ENCODE results near the gene VPS25. TPM values are rescaled to one million over a fixed set of nuclear protein-coding genes. Genes with fewer than 3 reads are reported as not detected.

Gene VPS25
- total RNA-seq, 1 experiment from 2014 or later = 48.4 TPM

DNA sequence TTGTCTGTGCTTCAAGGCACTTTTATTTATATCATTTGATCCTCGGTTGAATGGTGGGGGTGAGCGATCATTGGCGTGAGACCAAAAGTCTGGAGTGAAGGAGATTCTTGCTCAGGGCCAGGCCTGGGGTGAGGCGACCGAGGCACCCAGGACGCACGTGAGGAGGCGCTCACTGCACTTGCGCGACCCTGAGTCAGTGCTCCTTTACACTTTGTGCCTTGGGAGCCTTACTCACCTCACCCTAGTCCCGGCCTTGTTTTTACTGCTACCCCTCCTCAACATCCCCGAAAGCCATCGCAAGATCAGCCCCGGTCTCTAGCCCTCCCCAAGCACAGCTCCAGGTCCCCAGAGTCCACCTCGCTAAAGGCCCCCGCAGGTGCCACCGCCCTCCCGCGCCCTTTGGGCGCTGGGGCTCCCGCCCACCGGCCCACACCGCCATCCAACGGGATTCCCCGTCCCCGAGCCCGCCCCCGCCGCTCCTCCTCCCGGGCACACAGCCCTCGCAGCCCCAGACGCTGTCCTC lies 28.9 kb upstream of the VPS25 start:
- peak overlapping the region; percentile 78 for H2AFZ ChIP-seq
- ChIA-PET CTCF (no interaction called here), POLR2A (ENCODE audit: unreplicated experiment) (no interaction called here)
- H3K4me1 ChIP-seq (replicated peaks; ENCODE audit: insufficient read depth) = peaks cover 13% of the 10 kb centered on the region
- TF ChIP-seq EZH2 (IDR thresholded peaks at IDR 0.05; ENCODE audit: low read depth) = no peak
- no peak; the same call in 1 of the 2 replicates for TF ChIP-seq CTCF (conservative IDR thresholded peaks at IDR 0.05)
- peak overlapping the region; percentile 75 for H3K4me2 ChIP-seq
- H4K20me1 ChIP-seq (ENCODE audit: insufficient read depth) = no peaks in the 10 kb centered on the region
- H3K9me3 ChIP-seq (ENCODE audit: insufficient read depth, low read depth) = no peaks in the 10 kb centered on the region
- no peaks in the 10 kb centered on the region for H3K36me3 ChIP-seq (ENCODE audit: low read depth)
- no peaks in the 10 kb centered on the region for H3K27me3 ChIP-seq (ENCODE audit: insufficient read depth, low read depth)
- no TSS peak for BruUV-seq (replicated peaks)
- H3K27ac ChIP-seq = peak overlapping the region; percentile 65
- H3K4me3 ChIP-seq = peak overlapping the region; percentile 78
- intact Hi-C loops (cut with micrococcal nuclease; ENCODE audit: unreplicated experiment) = no loop called here
- H3K9me2 ChIP-seq (ENCODE audit: insufficient read depth) = no peaks in the 10 kb centered on the region
- H3K79me2 ChIP-seq (ENCODE audit: low read depth) = peaks cover 13% of the 10 kb centered on the region; the same call in 1 of the 2 replicates
- peak; percentile 51 to 81 for DNase-seq
- H3F3A ChIP-seq (ENCODE audit: insufficient read depth, low read depth) = no peaks in the 10 kb centered on the region; the same call in 1 of the 2 replicates

DNA sequence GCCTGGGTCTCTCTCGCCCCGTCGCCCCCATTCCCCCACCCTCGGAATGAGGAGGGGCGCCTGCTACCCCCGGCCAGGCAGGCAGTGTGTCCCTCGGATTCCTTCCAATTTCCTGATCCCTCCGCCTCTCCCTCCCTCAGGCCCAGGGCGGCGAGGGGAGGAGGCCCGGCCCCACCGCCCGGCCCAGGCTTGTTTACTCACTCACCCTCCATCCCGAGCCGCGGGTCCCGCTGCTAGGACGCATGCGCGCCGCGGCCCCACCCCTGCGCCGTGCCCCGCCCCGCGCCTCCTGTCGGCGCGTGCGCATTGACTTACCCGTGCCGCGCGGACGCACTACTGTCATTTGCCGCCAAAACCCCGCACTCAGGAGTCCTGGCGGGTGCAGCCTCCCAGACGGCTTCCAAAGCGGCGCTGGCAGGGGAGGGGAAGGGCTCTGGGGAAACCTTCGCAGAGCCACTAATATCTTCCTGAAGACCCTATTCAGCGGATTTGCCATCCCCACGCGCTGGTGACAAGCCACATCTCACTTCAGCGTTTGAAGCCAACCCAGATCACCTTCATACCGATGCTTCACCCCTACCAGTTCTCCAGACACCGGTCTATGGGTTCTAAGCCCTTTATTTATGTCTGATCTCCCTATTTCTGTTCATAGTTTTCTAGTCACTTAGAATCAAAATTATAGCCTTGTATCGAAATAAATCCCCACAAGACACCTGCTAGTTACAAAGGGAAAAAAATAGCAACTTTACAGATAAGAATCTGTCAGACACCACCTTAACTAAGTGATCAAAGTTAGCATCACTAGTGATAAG lies 28.2 kb upstream of the VPS25 start, which contains the start of gene EZH1:
EZH1 (minus strand) TSS at position 235 of the 812 bp plus-strand sequence. CDS start 16,099 bp downstream, outside the sequence.
- H3K27ac ChIP-seq = peak within 1 kb of the TSS; percentile 65
- intact Hi-C loops (cut with micrococcal nuclease; ENCODE audit: unreplicated experiment) = no loop called here
- H3K27me3 ChIP-seq (ENCODE audit: insufficient read depth, low read depth) = no peaks in the 10 kb centered on the region
- DNase-seq = peak; percentile 75 to 92
- ChIA-PET CTCF (no interaction called here), POLR2A (ENCODE audit: unreplicated experiment) (no interaction called here)
- H3K9me2 ChIP-seq (ENCODE audit: insufficient read depth) = no peaks in the 10 kb centered on the region
- H2AFZ ChIP-seq = peak within 1 kb of the TSS; percentile 78
- H3K9me3 ChIP-seq (ENCODE audit: insufficient read depth, low read depth) = no peaks in the 10 kb centered on the region
- BruUV-seq (replicated peaks) = no TSS peak
- no peaks in the 10 kb centered on the region; the same call in 1 of the 2 replicates for H3F3A ChIP-seq (ENCODE audit: insufficient read depth, low read depth)
- peak within 1 kb of the TSS; percentile 75 for H3K4me2 ChIP-seq
- TF ChIP-seq EZH2 (IDR thresholded peaks at IDR 0.05; ENCODE audit: low read depth) = no peak
- no peak for TF ChIP-seq CTCF (conservative IDR thresholded peaks at IDR 0.05)
- H3K79me2 ChIP-seq (ENCODE audit: low read depth) = peaks cover 13% of the 10 kb centered on the region; the same call in 1 of the 2 replicates
- peaks cover 13% of the 10 kb centered on the region for H3K4me1 ChIP-seq (replicated peaks; ENCODE audit: insufficient read depth)
- H3K36me3 ChIP-seq (ENCODE audit: low read depth) = no peaks in the 10 kb centered on the region
- H3K4me3 ChIP-seq = peak within 1 kb of the TSS; percentile 78
- no peaks in the 10 kb centered on the region for H4K20me1 ChIP-seq (ENCODE audit: insufficient read depth)

DNA sequence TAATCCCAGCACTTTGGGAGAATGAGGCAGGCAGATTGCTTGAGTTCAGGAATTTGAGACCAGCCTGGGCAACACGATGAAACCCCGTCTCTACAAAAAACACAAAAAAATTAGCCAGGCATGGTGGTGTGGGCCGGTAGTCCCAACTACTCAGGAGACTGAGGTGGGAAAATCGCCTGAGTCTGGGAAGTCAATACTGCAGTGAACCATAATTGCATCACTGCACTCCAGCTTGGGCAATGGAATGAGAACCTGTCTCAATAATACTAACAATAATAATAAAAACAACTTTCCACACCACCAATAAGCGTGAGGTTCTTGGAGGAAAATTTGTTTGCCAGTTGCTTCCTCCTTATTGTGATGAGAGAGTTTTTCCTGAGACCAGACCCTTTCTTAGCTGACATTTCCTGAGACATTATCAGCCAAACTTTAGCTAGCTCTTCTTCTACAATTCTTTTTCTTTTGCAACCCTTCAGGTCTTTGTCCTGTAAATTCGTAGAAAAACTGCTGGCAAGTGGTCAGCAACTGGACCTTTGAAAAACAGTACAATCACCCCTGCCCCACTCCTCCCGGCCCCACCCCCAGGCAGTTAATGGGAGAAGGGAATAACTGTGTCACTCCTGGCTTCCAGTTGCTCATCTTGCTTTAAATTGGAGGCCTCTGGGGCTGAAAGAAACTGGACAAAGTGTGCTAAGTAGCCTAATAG lies 24.9 kb upstream of the VPS25 start:
- no peaks in the 10 kb centered on the region for H3K9me2 ChIP-seq (ENCODE audit: insufficient read depth)
- no peak overlapping the region for H2AFZ ChIP-seq
- no peaks in the 10 kb centered on the region for H4K20me1 ChIP-seq (ENCODE audit: insufficient read depth)
- CTCF ChIA-PET = no interaction called here
- POLR2A ChIA-PET (ENCODE audit: unreplicated experiment) = no interaction called here
- TF ChIP-seq CTCF (conservative IDR thresholded peaks at IDR 0.05) (no peak), EZH2 (IDR thresholded peaks at IDR 0.05; ENCODE audit: low read depth) (no peak)
- H3K4me1 ChIP-seq (replicated peaks; ENCODE audit: insufficient read depth) = peaks cover 13% of the 10 kb centered on the region
- DNase-seq = no peak
- no peak overlapping the region for H3K4me2 ChIP-seq
- H3K4me3 ChIP-seq = no peak overlapping the region
- intact Hi-C loops (cut with micrococcal nuclease; ENCODE audit: unreplicated experiment) = no loop called here
- H3K27ac ChIP-seq = no peak overlapping the region
- H3F3A ChIP-seq (ENCODE audit: insufficient read depth, low read depth) = no peaks in the 10 kb centered on the region; the same call in 1 of the 2 replicates
- H3K27me3 ChIP-seq (ENCODE audit: insufficient read depth, low read depth) = no peaks in the 10 kb centered on the region
- H3K79me2 ChIP-seq (ENCODE audit: low read depth) = no peaks in the 10 kb centered on the region
- H3K36me3 ChIP-seq (ENCODE audit: low read depth) = no peaks in the 10 kb centered on the region
- no TSS peak for BruUV-seq (replicated peaks)
- no peaks in the 10 kb centered on the region for H3K9me3 ChIP-seq (ENCODE audit: insufficient read depth, low read depth)

Measured in PC-9 (cell line).